HG03280 (cell line): Measurements from ENCODE around the gene ECHDC3.

Experiments
- ATAC-seq: cut with Tn5 transposase; IDR thresholded peaks from one replicate; pipeline ENCODE4 v1.9.1; 2021; ENCODE audit warnings: mild to moderate bottlenecking, moderate library complexity; ENCODE audit not compliant: unreplicated experiment

Gene ECHDC3

DNA sequence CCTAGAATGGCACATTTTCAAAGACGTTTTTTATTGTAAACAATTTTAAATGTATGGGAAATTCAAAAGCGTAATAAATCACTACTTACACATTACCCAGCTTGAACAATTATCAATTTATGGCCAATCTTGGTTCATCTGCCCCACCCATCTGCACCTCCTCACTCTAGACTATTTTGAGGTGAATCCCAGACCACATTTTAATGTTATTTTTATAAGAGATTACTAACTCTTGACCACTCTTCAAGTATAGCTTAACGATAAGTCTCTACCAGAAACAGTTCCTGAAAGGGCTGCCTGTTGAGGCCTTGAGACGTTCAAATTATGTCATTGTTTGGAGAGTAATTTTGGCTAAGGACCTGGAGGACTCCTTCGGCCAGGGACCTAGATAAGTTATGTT, 33.2 kb downstream of the ECHDC3 start:
- no peak for ATAC-seq

DNA sequence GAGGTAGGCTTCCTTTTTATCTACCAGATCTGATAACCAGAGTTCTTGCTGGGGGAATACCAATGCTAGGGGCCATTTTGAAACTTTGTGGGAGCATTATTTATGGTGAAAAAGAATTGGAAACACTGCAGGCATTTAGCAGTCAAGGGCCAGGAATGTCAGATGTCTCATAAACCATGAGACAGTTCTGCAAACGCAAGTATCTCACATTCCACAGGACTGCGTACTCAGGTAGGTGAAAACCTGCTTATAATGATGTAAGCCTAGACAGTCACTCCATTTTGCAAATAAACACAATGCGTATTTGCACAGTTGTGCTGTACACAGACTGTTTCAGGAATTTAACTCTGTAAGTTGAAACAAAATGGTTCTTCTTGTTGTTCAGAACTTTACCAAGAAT, 33.9 kb downstream of the ECHDC3 start:
- ATAC-seq, result no peak

DNA sequence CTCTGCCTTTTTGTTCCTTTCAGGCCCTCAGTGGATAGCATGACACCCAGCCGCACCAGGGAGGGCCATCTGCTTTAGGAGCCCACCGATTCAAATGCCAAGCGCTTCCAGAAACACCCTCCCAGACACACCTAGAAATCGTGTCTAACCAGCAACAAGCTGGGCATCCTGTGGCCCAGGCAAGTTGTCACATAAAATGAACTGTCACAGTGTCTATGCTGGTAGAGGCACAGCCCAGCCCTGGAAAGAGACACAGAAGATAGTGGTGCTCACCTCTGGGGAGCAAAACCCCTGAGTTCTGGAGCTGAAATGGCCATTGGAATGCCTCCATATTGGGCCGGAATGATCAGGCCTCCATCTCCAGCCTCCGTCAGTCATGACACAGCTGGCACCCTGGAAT, 38.9 kb downstream of the ECHDC3 start:
- no peak for ATAC-seq

DNA sequence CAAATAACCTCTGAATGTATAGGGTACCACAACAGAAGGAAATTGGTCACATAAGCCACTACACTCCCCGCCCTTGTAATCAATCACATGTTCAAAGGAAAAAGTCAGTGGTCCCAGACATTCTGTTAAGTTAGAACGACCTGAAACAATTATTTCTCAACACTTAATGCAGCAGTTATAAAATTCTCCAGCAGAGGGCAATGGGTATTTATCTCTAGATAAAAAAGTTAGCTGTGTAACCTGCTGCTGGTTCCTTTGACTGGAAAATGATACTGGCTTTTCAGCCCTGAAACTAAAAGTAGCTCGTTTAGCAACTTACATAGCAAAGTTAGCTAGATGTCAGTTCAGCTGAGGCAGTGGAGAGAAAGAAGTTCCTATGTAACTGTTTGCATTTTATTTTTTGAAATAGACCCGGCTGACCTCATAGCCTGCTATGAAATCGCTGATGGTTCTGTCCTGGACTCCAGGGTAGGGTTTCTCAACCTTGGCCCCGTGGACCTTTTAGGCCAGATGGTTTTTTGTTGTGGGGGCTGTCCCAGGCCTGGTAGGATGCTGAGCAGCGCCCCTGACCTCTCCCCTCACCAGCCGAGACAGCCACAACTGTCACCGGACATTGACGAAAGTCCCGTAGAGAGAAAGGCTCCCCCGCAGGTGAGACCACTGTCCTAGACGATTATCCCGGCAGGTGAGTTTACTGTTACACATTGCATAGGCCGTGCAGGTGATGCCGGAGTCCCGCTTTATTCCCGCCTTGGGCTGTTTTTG, 40.8 kb downstream of the ECHDC3 start:
- ATAC-seq, result peak; percentile 62

DNA sequence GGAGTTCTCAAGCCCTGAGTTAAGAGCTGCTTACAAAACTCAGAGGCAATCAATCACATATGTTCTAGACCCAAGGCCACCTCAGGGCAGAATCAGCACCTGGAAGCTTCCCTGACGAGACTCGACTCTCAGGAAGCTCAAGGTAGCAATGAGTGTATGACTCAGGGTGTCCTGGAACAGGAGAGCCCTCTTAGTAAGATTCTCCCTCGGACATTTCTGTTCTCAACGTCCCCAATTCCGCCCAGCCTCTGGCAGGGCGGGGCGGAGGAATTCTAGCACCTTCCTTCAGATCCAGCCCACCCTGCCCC, 41.3 kb downstream of the ECHDC3 start:
- no peak for ATAC-seq

DNA sequence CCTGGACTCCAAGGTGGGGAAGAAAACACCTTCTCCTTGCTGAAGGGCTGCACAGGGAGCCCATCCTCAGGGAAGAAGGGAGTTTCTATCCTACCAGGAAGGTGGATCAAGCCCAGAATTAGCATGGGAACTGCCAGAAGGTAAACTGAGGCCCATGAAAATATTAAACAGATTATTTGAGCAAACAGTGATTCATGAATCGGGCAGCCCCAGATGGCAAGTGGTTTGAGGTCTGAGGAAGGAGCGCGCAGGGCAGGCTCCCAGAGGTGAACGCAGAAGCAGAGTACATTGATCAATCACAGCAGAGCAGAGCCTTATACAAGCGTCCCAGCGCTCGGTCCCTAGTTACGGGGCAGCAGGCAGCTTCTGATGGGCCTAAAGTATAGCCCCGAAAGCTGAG, 45.2 kb downstream of the ECHDC3 start:
- no peak for ATAC-seq

DNA sequence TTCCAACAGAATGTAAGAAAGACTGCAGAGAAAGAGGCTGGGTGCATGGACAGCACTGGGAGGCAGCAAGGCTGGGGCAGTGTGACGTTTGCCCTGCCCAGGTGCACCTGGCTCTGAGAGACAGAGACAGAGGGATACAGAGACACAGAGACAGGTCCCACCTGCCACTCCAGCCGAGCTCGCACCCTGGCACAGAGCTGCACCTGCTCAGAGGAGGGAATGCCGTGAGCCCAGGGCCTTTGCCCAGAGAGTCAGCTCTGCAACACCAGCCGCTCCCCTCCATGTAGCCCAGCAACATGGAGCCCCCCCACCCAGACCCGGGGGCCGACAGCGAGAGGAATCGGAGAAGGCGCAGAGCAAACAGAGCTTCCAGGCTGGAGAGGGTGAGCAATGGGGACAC, 45.7 kb downstream of the ECHDC3 start:
- ATAC-seq, result no peak

DNA sequence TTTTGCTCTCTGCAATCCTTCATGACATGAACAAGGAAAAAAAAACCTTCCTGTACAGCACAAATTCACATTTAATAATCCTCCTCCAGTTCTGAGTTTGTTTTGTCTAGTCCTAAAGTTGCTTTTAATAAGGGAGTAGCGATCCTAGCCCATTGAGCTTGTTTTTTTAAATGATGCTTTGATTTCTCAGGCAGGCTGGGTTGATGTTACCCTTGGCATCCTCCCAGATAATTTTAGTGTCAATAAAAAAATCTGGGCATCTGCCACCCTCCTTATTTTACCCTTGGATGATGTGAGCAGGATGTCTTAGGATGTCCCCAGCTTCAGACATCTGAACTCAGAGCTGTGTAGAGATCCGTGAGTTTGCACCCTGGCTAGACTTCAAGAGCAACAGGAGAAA, 47.1 kb downstream of the ECHDC3 start:
- no peak for ATAC-seq

DNA sequence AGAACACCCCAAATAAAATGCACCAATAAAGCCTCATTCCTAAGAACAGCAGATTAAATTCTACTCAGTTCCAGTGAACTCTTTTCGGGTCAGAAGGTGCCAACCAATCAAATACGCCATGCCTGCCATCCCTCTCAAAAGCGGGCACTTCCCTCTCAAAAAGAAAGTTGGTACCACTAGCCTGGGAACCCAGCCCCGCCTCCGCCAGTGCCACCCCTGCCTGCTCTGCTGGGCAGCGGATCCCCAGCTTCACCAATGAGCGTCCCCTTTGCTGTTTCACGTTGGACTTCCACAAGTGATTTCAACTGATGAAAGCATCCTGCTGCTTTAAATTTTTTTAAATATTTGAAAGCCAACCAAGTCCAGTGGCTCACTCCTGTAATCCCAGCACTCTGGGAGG, 47.8 kb downstream of the ECHDC3 start:
- ATAC-seq, result no peak

DNA sequence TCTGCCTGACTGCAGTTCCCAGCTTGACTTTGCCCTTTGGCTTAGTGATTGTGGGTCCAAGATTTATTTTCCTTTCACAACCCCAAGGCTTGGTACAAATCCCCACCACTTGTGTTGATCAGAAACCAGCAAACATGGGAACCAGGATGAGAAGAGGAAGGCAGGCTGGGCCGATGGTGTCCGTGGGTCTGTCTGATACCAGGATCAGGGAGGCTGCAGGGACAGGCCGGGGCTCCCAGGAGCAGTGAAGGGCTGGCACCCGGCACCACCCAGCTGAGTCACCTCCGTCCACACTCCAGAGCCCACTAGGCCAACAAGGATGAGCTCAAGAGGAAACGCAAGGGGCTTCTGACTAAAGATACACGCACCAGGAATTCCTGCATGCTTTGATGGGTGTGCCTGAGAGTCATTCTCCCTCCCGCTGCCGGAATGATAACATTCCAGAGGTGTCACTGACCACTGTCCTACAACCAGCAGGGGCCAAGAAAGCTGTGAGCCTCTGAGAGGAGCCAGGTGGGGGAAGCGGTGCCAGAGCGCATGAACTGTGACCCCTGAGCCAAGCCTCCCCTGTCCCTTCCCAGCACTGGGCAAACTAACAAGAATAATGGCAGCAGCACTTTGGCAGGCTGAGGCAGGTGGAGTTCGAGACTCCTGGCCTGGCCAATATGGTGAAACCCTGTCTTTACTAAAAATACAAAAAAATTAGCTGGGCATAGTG, 51.7 kb downstream of the ECHDC3 start:
- ATAC-seq, result no peak

DNA sequence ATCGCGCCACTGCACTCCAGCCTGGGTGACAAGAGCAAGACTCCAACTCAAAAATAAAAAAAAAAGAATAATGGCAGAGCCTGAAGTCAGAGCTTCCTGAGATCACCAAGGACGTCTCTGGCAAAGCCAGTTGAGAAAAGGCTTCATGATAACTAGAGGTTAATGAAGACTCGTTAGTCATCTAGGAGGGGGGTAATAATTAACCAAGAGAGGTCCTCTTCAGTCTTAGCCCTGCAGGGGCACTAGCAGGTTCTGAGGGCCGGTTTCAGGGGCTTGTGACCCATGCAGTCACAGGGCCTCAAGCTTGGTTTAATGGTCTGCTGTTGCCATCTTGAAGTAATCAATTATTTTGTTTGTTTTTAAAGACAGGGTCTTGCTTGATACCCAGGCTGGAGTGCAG, 52.4 kb downstream of the ECHDC3 start:
- ATAC-seq, result no peak

DNA sequence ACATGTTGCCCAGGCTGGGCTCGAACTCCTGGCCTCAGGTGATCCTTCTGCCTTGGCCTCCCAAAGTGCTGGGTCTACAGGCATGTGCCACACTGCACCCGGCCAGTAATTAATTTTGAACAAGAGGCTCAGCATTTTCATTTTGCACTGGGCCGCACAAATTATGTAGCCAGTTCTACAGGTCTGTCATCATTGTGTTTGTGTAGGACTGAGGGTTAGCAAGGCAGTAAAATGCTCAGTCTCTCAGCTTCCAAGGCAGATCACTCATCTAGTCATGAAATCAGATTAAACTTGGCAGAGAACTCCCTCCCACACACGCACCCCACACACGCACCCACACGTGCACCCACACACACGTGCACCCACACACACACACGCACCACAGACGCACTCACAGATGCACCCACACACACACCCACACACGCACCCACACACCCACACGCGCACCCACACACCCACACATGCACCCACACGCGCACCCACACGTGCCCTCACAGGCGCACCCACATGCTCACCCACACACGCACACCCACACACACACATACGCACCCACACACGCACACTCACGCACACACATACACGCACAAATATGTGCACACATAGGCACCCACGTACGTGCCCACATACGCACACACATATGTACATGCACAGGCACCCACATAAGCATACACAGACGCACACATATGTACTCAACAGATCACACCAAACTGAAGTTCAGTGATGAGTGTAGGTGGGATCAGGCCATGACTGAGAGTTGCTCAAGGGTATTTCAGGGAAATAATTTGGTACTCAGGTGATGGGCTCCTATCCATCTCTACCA, 53.1 kb downstream of the ECHDC3 start:
- no peak for ATAC-seq

DNA sequence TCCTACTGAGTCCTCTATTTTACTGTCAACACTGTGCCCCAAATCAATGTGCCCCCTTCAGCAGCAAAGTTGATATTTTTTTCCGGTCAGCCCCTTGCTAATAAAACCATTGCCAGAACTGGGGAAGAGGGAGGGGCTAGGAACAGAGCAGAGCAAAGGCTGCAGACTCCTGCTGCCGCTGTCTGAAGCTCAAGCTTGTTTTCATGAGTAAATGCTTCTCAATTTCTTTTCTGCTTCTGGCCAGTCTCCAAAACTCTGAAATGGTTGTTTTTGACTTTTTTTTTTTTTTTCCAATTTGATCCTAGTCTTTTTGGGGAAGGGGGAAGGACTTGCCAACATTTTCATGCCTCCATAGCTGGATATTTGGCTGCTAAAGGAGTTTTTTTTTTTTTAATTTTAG, 54.3 kb downstream of the ECHDC3 start:
- ATAC-seq, result no peak

DNA sequence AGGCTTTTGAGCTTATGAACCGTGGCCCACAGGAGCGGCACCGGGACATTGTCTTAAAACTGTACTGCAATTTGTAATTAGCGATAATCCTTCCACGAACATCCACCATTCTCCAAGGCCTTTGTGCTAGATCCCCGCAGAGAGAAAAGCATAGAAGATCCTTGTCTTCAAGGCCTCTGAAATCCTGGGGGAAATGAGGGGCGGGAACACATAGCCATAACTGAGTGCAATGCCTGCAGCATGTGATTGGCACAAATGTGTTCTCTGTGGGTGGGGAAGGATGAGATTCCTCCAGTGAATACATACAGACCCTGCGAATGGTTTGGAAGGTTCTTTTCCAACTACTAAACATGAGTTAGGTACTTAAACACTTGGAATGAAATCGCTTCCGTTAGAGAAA, 55.1 kb downstream of the ECHDC3 start:
- ATAC-seq, result no peak

DNA sequence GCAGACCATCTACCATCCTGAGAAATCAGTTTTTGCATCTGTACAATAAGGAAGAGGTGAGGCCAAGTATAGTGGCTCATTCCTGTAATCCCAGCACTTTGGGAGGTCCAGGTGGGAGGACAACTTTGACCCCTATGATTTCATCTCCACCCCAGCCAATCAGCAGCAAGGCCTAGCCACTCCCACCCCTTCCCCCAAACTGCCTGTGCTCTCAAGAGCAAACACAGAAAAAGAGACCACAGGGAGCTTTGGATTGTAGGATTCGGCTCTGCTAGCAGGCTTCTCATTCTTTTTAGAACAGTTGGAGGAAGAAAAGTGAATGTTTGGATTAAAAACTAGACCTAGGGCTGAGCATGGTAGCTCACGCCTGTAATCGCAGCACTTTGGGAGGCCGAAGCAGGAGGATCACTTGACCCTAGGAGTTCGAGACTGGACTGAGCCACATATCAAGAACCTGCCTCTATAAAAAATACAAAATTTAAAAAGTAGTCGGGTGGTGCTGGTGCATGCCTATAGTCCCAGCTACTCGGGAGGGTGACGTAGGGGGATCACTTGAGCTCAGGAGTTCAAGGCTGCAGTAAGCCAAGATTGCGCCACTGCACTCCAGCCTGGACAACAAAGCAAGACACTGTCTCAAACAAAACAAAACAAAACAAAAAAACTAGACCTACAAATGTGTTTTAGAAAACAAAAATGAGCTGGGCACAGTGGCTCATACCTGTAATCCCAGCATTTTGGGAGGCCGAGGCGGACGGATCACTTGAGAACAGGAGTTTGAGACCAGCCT, 55.9 kb downstream of the ECHDC3 start:
- no peak for ATAC-seq

DNA sequence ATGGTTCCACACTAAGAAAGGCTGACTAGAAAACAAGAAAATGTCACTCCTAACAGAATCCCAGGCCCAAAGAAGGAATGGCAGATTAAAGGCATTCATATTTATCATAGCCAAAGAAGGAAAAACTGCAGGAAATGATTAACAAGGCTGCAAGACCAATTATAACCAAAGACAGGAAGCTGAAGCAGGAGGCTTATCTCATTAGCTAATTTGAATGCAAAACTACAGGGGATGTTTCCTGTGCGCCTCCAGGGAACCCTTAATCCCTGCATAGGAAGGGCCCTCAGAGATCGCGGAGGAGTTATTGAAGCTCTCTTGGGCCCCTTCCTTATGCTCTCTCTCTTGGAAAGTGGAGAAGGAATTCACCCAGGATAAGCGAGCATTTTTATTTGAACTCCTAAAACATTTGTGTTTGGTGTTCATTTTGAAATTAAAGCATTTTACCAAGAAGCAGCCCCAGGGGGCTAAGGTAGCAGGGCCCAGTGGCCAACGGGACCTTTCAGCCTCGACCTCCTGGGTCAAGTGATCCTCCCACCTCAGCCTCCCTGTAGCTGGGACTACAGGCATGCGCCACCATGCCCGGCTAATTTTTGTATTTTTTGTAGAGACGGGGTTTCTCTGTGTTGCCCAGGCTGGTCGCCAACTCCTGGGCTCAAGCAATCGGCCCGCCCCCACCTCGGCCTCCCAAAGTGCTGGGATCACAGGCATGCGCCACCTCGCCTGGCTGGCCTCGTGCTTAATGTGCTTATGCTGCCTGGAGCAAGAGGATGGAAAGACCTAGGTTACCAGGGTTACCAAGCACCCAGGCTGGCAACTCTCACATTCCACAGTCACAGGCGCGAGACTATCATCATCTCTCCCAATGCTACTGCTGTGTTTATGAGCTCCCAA, 56.9 kb downstream of the ECHDC3 start:
- ATAC-seq, result no peak

DNA sequence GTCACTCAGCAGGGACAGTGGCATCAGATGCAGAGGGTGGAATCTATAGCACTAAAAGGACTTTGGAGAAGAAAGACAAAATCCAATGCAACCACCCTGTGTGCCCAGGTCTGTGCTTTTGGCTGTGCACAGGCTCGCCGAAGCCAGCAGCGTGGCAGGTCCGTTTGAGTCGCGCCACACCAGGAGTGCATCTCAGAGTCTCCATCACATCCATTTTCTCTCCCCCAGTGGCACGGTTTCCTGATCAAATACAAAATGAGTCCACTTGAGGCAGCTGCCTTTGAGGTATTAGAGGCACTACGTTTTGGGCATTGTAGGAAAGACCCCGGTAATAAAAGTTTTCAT, 57.5 kb downstream of the ECHDC3 start:
- ATAC-seq, result no peak

DNA sequence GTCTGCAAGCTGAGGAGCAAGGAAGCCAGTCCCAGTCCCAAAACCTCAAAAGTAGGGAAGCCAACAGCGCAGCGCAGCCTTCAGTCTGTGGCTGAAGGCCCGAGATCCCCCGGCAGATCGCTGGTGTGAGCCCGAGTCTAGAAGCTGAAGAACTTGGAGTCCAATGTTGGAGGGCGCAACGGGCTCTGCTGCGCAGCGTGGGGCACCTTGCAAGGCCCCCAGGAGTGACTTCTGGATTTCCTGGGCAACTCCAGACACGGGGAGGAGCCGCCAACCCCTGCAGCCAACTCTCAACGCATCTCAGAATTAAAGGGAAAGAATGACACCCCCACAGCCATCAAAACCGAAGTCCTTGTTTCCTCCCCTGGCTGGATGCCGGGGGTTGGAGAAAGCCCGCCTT, 62.2 kb downstream of the ECHDC3 start:
- ATAC-seq, result no peak

DNA sequence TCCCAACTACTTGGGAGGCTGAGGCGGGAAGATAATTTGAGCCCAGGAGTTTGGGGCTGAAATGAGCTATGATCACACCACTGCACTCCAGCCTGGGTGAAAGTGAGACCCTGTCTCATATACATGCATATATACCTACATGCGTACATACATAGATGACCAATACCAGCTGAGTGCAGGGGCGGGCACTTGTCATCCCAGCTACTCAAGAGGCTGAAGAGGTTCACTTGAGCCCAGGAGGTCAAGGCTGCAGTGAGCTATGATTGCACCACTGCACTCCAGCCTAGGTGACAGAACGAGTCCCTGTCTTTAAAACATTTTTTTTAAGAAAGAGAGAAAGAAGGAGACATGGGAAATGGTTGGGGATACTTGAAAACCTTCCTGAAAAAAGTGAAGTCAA, 63.6 kb downstream of the ECHDC3 start:
- ATAC-seq, result no peak

DNA sequence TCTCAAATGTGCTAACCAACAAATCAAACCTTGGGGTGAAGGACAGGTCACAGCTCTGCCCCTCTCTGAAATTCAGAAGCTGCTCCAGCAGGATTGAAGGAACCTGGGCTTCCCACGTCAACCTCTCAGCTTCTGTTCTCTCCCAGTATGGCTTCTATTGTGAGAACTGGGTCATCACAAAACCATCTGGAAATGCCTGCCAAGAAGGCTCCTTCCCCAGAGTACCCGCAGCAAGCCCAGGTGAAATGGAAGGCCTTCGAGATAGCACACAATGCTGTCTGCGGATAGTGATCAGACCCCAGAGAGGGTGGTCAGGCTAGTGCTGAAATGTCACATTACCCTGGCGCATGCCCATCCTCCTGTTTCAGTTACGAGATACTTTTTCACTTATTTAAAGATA, 64.5 kb downstream of the ECHDC3 start:
- no peak for ATAC-seq
